Suprapubic skin (tissue), 4 donors: ENCODE data around the gene CACNG7. TPM values are rescaled to one million over a fixed set of nuclear protein-coding genes. Genes with fewer than 3 reads are reported as not detected.

Source experiments
- DNase-seq, 2 donors: peaks; one replicate each; pipeline ENCODE4 v3.0.0-alpha.2; 2019; ENCODE audit warnings: low spot score in 2 of 2
- H3K27ac ChIP-seq: fragments of 200-600 bp; sonication (generic); one replicate; pipeline ENCODE4 v1.5.1; 2019
- H3K27me3 ChIP-seq: fragments of 200-600 bp; sonication (generic); one replicate; pipeline ENCODE4 v1.5.1; 2019
- H3K36me3 ChIP-seq: fragments of 200-600 bp; sonication (generic); one replicate; pipeline ENCODE4 v1.5.1; 2019
- H3K4me1 ChIP-seq: fragments of 200-600 bp; sonication (generic); one replicate; pipeline ENCODE4 v1.5.1; 2019
- H3K4me3 ChIP-seq: fragments of 200-600 bp; sonication (generic); one replicate; pipeline ENCODE4 v1.5.1; 2019; ENCODE audit warnings: mild to moderate bottlenecking
- H3K9me3 ChIP-seq: fragments of 200-600 bp; sonication (generic); one replicate; pipeline ENCODE4 v1.5.1; 2019
- CTCF ChIP-seq, 2 donors: fragments of 200-600 bp in 1 of 2; fragments of 450-650 bp in 1 of 2; sonication (generic) in 1 of 2; IDR thresholded peaks; one replicate each; pipeline ENCODE4 v1.5.1; 2016 to 2019; ENCODE audit warnings: antibody characterized with exemption in 2 of 2, mild to moderate bottlenecking in 1 of 2, moderate library complexity in 1 of 2
- EP300 ChIP-seq: sonication (generic); formaldehyde crosslinking; IDR thresholded peaks from one replicate; pipeline ENCODE4 v1.6.1; 2017; ENCODE audit warnings: antibody characterized with exemption
- POLR2A ChIP-seq, 2 donors: fragments of 450-650 bp; IDR thresholded peaks; one replicate each; pipeline ENCODE4 v1.6.1; 2017; ENCODE audit warnings: antibody characterized with exemption in 2 of 2, mild to moderate bottlenecking in 2 of 2, moderate library complexity in 2 of 2
- POLR2AphosphoS5 ChIP-seq, 3 donors: sonication (generic); formaldehyde crosslinking; IDR thresholded peaks; one replicate each; pipeline ENCODE4 v1.6.1; 2017; ENCODE audit warnings: antibody characterized with exemption in 3 of 3
- WGBS: methylation state at CpG from one replicate; pipeline ENCODE4 v1.1.5; 2018; 5-methylcytosine and 5-hydroxymethylcytosine counted together
- total RNA-seq, 4 donors: library from RNA; depleted of rRNA; stranded (reverse); fragments of >200 nt; gene quantifications; one replicate each; pipeline ENCODE4 v1.1.0, GENCODE V29; 2016

CACNG7 gene
- total RNA-seq, 4 donors from 2014 or later, result not detected

DNA sequence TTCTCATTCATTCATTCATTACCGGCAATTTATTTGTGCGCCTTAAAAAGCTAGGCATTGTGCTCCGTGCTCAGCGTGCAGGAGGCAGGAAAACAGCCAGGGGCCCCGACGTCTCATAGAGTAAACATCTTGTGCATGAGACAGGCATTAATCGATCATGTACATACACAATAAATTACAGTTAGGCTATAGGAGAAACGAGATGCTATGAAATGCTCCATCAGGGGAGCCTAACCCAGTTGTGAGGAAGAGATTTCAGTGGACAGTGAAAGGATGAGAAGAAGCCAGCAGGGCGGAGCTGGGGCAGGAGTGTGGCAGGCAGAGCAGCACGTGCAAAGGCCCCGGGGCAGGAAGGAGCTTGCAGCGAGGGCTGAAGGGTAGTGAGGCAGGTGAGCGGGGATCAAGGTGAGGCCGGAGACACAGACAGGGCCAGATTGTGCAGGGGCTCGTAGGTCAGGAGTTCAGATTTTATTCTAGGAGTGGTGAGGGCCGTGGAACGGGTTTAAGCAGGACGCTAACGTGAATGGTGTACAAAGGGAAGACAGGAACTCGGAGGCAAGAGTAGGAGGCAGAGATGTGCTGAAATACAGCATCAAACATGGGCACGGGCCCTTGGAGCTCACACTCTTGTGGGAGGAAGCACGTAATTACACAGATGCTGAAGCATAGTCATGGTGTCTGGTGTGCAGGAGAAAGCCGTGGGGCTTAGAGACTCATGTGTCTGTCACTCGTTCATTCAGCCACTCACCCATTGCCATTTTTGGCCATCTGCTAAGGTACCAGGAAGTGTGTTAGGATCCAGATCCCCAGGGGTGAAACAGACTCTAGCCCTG, 74.6 kb downstream of the CACNG7 start:
- Histone ChIP-seq H3K4me1 (peaks cover 34% of the 10 kb centered on the region), H3K9me3 (no peaks in the 10 kb centered on the region), H3K36me3 (no peaks in the 10 kb centered on the region), H3K27me3 (peaks cover 62% of the 10 kb centered on the region), H3K27ac (no peak overlapping the region), H3K4me3 (no peak overlapping the region)
- no peak for DNase-seq
- TF ChIP-seq POLR2A (IDR thresholded peaks at IDR 0.05), result no peak
- TF ChIP-seq EP300, result no peak
- TF ChIP-seq POLR2AphosphoS5 (IDR thresholded peaks at IDR 0.05), result no peak
- TF ChIP-seq CTCF (IDR thresholded peaks at IDR 0.05), result no peak
- WGBS, result 71% methylated on average over 24 of the region's 24 CpGs

- Histone ChIP-seq H3K4me3 (no peak overlapping the region), H3K9me3 (no peaks in the 10 kb centered on the region), H3K27me3 (peaks cover 52% of the 10 kb centered on the region), H3K27ac (no peak overlapping the region), H3K4me1 (peaks cover 15% of the 10 kb centered on the region), H3K36me3 (no peaks in the 10 kb centered on the region)
- 69% methylated on average over 6 of the region's 6 CpGs for WGBS
- DNase-seq, result no peak
- no peak for TF ChIP-seq CTCF (IDR thresholded peaks at IDR 0.05)
- no peak for TF ChIP-seq POLR2A (IDR thresholded peaks at IDR 0.05)
- no peak for TF ChIP-seq POLR2AphosphoS5 (IDR thresholded peaks at IDR 0.05)
- no peak for TF ChIP-seq EP300
These were observed 76.8 kb downstream of the CACNG7 start for GRCh38 chr19:53985863-53986262.

- TF ChIP-seq POLR2AphosphoS5 (IDR thresholded peaks at IDR 0.05), result no peak
- TF ChIP-seq CTCF (IDR thresholded peaks at IDR 0.05), result no peak
- no peak for TF ChIP-seq EP300
- no peak for TF ChIP-seq POLR2A (IDR thresholded peaks at IDR 0.05)
- 88% methylated on average over 6 of the region's 6 CpGs for WGBS
- H3K27me3 ChIP-seq, result peaks cover 53% of the 10 kb centered on the region
- no peak for DNase-seq
- no peaks in the 10 kb centered on the region for H3K36me3 ChIP-seq
- no peak overlapping the region for H3K4me3 ChIP-seq
- H3K9me3 ChIP-seq, result no peaks in the 10 kb centered on the region
- H3K4me1 ChIP-seq, result peaks cover 8% of the 10 kb centered on the region
- no peak overlapping the region for H3K27ac ChIP-seq
These were observed 79.9 kb downstream of the CACNG7 start for GRCh38 chr19:53988981-53989380.

DNA sequence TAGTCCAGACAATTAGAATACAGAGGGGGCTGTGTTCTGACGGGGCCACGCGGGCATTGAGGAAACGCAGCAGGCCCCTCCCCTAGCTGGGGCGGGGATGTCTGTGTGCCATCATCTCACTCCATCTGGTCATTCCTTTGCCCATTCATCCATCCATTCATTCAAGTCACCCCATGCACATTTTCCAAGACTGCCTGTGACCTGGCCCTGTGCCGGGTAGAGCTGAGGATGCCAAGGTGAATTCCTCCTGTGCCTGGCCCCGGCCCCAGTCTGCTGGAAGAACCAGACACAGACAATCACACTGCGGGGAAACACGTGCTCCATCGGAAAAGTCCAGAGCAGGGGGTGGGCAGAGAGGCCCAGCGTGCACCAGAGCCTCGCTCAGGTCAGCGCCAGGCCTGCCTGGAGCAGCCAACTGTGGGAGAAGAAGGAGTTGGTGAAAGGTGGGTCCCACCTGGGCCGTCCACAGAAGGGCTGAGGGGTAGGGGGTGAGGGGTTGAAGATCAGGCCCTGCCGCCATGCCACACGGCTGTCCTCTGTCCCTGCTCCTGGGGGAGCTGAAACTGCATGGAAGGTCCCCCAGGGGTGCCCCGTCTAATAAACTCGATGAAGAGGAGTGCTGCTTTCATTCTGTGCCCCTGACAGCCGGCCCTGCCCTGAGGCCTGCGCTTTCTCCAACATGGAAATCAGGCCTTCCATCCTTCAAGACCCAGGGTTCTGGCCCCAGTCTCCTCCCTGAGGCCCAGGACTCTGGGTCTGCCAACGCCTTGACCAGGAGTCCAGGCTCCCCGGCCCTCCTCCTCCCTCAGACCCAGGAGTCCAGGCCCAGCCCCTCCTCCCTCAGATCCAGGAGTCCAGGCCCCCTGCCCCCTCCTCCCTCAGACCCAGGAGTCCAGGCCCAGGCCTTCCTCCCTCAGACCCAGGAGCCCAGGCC, 80.8 kb downstream of the CACNG7 start:
- WGBS, result 49% methylated on average over 20 of the region's 22 CpGs
- peaks cover 59% of the 10 kb centered on the region for H3K27me3 ChIP-seq
- DNase-seq, result no peak
- no peak overlapping the region for H3K4me3 ChIP-seq
- no peaks in the 10 kb centered on the region for H3K36me3 ChIP-seq
- no peaks in the 10 kb centered on the region for H3K9me3 ChIP-seq
- TF ChIP-seq EP300, result no peak
- TF ChIP-seq POLR2A (IDR thresholded peaks at IDR 0.05), result no peak
- TF ChIP-seq CTCF (IDR thresholded peaks at IDR 0.05), result no peak
- H3K4me1 ChIP-seq, result peaks cover 8% of the 10 kb centered on the region
- H3K27ac ChIP-seq, result no peak overlapping the region
